HEK293T (cell line): Measurements from ENCODE around the gene ANO7.

ENCODE experiments used
- CTCF ChIA-PET: fragments of 350-600 bp; formaldehyde crosslinking; extraction: SDS; loops from one replicate; lab custom pipeline; 2021; ENCODE audit warnings: antibody characterized with exemption, inconsistent platforms; lab: Yijun Ruan, JAX
- POLR2A ChIA-PET: fragments of 350-600 bp; formaldehyde crosslinking; extraction: SDS; loops from one replicate; lab custom pipeline; 2020; ENCODE audit warnings: antibody characterized with exemption, inconsistent platforms; lab: Yijun Ruan, JAX
- DNase-seq: peaks from one replicate; pipeline ENCODE4 v3.0.0; 2012; ENCODE audit warnings: mixed read lengths; ENCODE audit errors: extremely low spot score
- ARNT ChIP-seq: fragments of 450-650 bp; IDR thresholded peaks from 2 replicates; pipeline ENCODE4 v1.6.1; 2017; ENCODE audit warnings: mild to moderate bottlenecking
- BHLHE40 ChIP-seq: fragments of 450-650 bp; IDR thresholded peaks from 2 replicates; pipeline ENCODE4 v1.6.1; 2016; ENCODE audit warnings: mild to moderate bottlenecking, moderate library complexity, borderline replicate concordance
- CTBP1 ChIP-seq: fragments of 450-650 bp; IDR thresholded peaks from 2 replicates; pipeline ENCODE4 v1.6.1; 2016; ENCODE audit warnings: borderline replicate concordance
- ELF4 ChIP-seq: fragments of 450-650 bp; IDR thresholded peaks from 2 replicates; pipeline ENCODE4 v1.6.1; 2017; ENCODE audit warnings: antibody characterized with exemption
- FOXA1 ChIP-seq: fragments of 450-650 bp; IDR thresholded peaks from 2 replicates; pipeline ENCODE4 v1.6.1; 2016; ENCODE audit warnings: mild to moderate bottlenecking
- FOXK2 ChIP-seq: fragments of 450-650 bp; IDR thresholded peaks from 2 replicates; pipeline ENCODE4 v1.6.1; 2016; ENCODE audit warnings: mild to moderate bottlenecking
- FOXM1 ChIP-seq: fragments of 450-650 bp; IDR thresholded peaks from 2 replicates; pipeline ENCODE4 v1.6.1; 2017; ENCODE audit warnings: mild to moderate bottlenecking, borderline replicate concordance
- HDGF ChIP-seq: fragments of 450-650 bp; IDR thresholded peaks from 2 replicates; pipeline ENCODE4 v1.6.1; 2017; ENCODE audit warnings: antibody characterized with exemption, borderline replicate concordance
- L3MBTL2 ChIP-seq: fragments of 450-650 bp; conservative IDR thresholded peaks from 2 replicates; pipeline ENCODE4 v1.6.1; 2016; ENCODE audit warnings: mild to moderate bottlenecking
- LEF1 ChIP-seq: fragments of 450-650 bp; IDR thresholded peaks from 2 replicates; pipeline ENCODE4 v1.6.1; 2017; ENCODE audit warnings: mild to moderate bottlenecking, borderline replicate concordance
- NFRKB ChIP-seq: fragments of 450-650 bp; IDR thresholded peaks from 2 replicates; pipeline ENCODE4 v1.6.1; 2016; ENCODE audit warnings: mild to moderate bottlenecking, moderate library complexity
- PKNOX1 ChIP-seq: fragments of 450-650 bp; IDR thresholded peaks from 2 replicates; pipeline ENCODE4 v1.6.1; 2016
- SP1 ChIP-seq: fragments of 450-650 bp; IDR thresholded peaks from 2 replicates; pipeline ENCODE4 v1.6.1; 2017
- SUZ12 ChIP-seq: fragments of 450-650 bp; IDR thresholded peaks from 2 replicates; pipeline ENCODE4 v1.6.1; 2016; ENCODE audit warnings: mild to moderate bottlenecking
- TARDBP ChIP-seq: fragments of 450-650 bp; IDR thresholded peaks from 2 replicates; pipeline ENCODE4 v1.6.1; 2016
- ZNF384 ChIP-seq: fragments of 450-650 bp; IDR thresholded peaks from 2 replicates; pipeline ENCODE4 v1.6.1; 2016

Gene ANO7

DNA sequence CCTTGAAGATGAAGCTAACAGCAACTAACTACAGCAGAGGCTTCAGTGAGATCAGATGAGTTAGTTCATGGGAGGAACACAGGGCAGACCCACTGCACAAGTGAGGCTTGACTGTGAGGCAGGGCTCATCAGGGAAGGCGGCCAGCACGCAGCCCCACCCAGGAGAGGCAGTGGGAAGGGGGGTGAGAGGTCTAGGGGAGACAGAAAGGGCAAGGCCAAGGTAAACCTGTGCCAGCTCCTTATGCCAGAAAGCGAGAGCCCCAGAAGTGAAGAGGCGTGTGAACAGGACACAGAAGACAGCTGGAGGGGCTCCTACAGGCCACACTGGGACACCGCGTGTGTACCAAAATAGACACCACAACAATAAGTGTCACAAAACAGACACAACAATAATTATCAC, 48.6 kb downstream of the ANO7 start:
- CTCF ChIA-PET, result no interaction called here

DNA sequence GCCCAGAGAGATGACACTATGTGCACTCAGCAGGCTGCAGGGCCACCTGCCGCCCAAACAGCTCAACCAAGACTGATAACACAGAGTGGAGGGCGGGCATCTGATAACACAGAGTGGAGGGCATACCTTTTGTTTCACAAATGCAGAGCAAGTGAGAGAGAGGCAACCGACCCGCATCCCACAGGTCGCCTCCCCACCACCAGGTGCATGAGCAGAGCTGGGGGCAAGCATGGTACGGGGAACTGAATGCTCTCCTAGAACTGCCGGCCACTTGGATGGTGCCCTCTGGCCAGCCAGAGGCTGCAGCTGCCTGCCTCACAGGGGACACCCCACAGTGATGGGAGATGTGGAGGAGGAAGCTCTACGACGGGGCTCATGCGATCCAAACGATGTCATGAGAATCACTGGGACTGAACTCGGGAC, 49.5 kb downstream of the ANO7 start:
- CTCF ChIA-PET, result no interaction called here
- POLR2A ChIA-PET, result no interaction called here
- DNase-seq, result no peak
- TF ChIP-seq BHLHE40, result no peak

More for the DNA sequence above, 48.6 kb downstream of the ANO7 start:
- TF ChIP-seq TARDBP (no peak), NFRKB (no peak), ARNT (no peak), SP1 (no peak), FOXA1 (no peak), ELF4 (no peak)
- POLR2A ChIA-PET, result no interaction called here
- DNase-seq, result no peak

GRCh38 chr2:241238693-241239198, 50.3 kb downstream of the ANO7 start:
- no peak for DNase-seq
- TF ChIP-seq FOXK2 (no peak), HDGF (no peak), LEF1 (no peak), BHLHE40 (no peak), SP1 (no peak), ELF4 (no peak), L3MBTL2 (no peak), FOXA1 (no peak), ZNF384 (no peak), ARNT (no peak), NFRKB (no peak), FOXM1 (no peak), CTBP1 (no peak), SUZ12 (no peak), TARDBP (no peak), PKNOX1 (no peak)
- ChIA-PET POLR2A (no interaction called here), CTCF (no interaction called here)

DNA sequence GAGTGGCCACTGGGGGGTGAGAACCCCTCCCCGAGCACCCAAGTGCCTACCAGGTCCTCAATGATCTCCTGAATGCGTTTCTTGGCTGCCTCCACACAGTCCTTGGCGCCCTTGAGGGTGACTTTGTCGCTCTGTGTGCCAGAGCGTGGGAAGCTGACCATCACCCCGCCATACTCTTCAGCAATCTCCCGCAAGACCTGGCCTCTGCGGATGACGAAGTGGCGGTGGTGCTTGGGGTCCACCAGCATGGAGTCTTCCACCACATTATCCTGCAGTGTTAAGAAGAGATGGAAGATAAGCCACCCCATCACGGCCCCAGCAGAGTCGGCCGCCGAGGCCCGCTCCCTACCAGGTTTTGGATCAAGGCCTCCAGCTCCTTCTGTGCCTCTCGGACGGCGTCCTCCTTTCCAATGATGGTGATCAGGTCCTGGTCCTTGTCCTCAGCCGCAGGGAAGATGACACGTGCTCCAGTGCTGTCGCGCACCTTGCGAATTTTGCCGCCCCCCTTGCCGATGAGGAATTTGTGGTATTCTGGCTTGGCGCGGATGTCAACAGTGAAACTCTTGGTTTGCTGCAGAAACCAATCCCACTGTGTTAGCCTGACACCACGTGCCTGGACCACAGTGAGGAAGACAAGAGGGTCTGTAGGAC, 51.2 kb downstream of the ANO7 start:
- ChIA-PET CTCF (no interaction called here), POLR2A (no interaction called here)
- TF ChIP-seq L3MBTL2 (no peak), PKNOX1 (no peak), SP1 (no peak), LEF1 (no peak), ARNT (no peak), SUZ12 (no peak), BHLHE40 (no peak), ELF4 (no peak), FOXM1 (no peak), HDGF (no peak), TARDBP (no peak), FOXK2 (no peak), CTBP1 (no peak), NFRKB (no peak), ZNF384 (no peak), FOXA1 (no peak)
- DNase-seq, result no peak

- ChIA-PET POLR2A (no interaction called here), CTCF (no interaction called here)
- TF ChIP-seq FOXM1, result no peak
- no peak for TF ChIP-seq SP1
- no peak for TF ChIP-seq SUZ12
- TF ChIP-seq PKNOX1, result no peak
- TF ChIP-seq ZNF384, result no peak
- TF ChIP-seq BHLHE40, result no peak
- TF ChIP-seq ELF4, result no peak
- no peak for TF ChIP-seq ARNT
- no peak for TF ChIP-seq CTBP1
- DNase-seq, result no peak
Measured at GRCh38 chr2:241240320-241241004, 52.0 kb downstream of the ANO7 start.

GRCh38 chr2:241241669-241242068, 53.2 kb downstream of the ANO7 start:
- POLR2A ChIA-PET, result no interaction called here
- CTCF ChIA-PET, result no interaction called here
- DNase-seq, result no peak
- no peak for TF ChIP-seq CTBP1
- no peak for TF ChIP-seq BHLHE40
- no peak for TF ChIP-seq ARNT
- TF ChIP-seq ZNF384, result 0 out of 2 replicates have a peak, but pooled peaks have one; percentile 29
